Endothelial cell of umbilical vein (primary cell): ENCODE results near the gene ATAD5. TPM values are rescaled to one million over a fixed set of nuclear protein-coding genes. Genes with fewer than 3 reads are reported as not detected.

Experiments
- BruUV-seq: library from RNA; stranded (reverse); fragments of 400-500 nt; replicated peaks from 2 replicates; lab custom pipeline; 2021; lab: Mats Ljungman, UMichigan
- CTCF ChIA-PET: fragments of 300-600, 350-600 bp; sonication (Branson Sonifier 250); formaldehyde crosslinking; loops from one replicate; lab custom pipeline; 2021; ENCODE audit warnings: antibody characterized with exemption, inconsistent platforms; lab: Charles Lee
- POLR2A ChIA-PET: fragments of 300-600, 350-600 bp; sonication (Branson Sonifier 250); formaldehyde crosslinking; loops from one replicate; lab custom pipeline; 2021; ENCODE audit warnings: antibody characterized with exemption, inconsistent platforms; lab: Charles Lee
- DNase-seq: peaks from one replicate; pipeline ENCODE4 v3.0.0-alpha.2; 2011; ENCODE audit warnings: low read depth, low spot score
- FAIRE-seq: peaks from 2 replicates; lab custom pipeline; 2011; peaks lifted over from hg19 to GRCh38; lab: Jason Lieb, UNC
- H2AFZ ChIP-seq: 2 replicates; pipeline ENCODE4 v1.6.0; 2012; ENCODE audit warnings: low read depth, low read length, control low read depth, inconsistent platforms
- H3K27ac ChIP-seq: 2 replicates; pipeline ENCODE4 v1.5.1; 2011; ENCODE audit warnings: low read depth, mild to moderate bottlenecking, control low read depth, low read length, moderate library complexity; ENCODE audit not compliant: insufficient read depth
- H3K27me3 ChIP-seq, 2 experiments: 2 replicates each; pipeline versions ENCODE4 v1.6.0 to v1.6.1; 2011; ENCODE audit warnings: low read length in 2 of 2, mixed read lengths in 1 of 2; ENCODE audit not compliant: control insufficient read depth in 2 of 2, insufficient read depth in 2 of 2
- H3K36me3 ChIP-seq, 2 experiments: 2 replicates in 1 of 2; 3 replicates in 1 of 2; pipeline ENCODE4 v1.5.1; 2011; ENCODE audit warnings: low read length in 2 of 2, mild to moderate bottlenecking in 1 of 2, moderate library complexity in 1 of 2; ENCODE audit not compliant: control insufficient read depth in 2 of 2, insufficient read depth in 2 of 2; ENCODE audit errors: extremely low read depth in 1 of 2
- H3K4me1 ChIP-seq: 3 replicates; pipeline ENCODE4 v1.5.1; 2011; ENCODE audit warnings: mild to moderate bottlenecking, low read length; ENCODE audit not compliant: control insufficient read depth, insufficient read depth; ENCODE audit errors: extremely low read depth
- H3K4me2 ChIP-seq: 2 replicates; pipeline ENCODE4 v1.6.1; 2011; ENCODE audit warnings: low read length, control low read depth, mixed read lengths; ENCODE audit not compliant: insufficient read depth
- H3K4me3 ChIP-seq, 3 experiments: fragments of 200-600 bp in 1 of 3; sonication (generic), shearing (Covaris generic) in 1 of 3; replicated peaks in 1 of 3; 2 replicates each; pipeline ENCODE4 v1.5.1; 2011 to 2016; ENCODE audit warnings: control low read depth in 3 of 3, low read length in 3 of 3, mild to moderate bottlenecking in 2 of 3, inconsistent platforms in 1 of 3, low read depth in 1 of 3, moderate library complexity in 1 of 3; ENCODE audit not compliant: insufficient read depth in 1 of 3
- H3K79me2 ChIP-seq: 2 replicates; pipeline ENCODE4 v1.6.0; 2012; ENCODE audit warnings: low read length, inconsistent platforms; ENCODE audit not compliant: control insufficient read depth, insufficient read depth
- H3K9ac ChIP-seq: replicated peaks from 2 replicates; pipeline ENCODE3; 2011; ENCODE audit warnings: low read length, control low read depth; ENCODE audit not compliant: insufficient read depth; ENCODE audit errors: extremely low read depth
- H3K9me1 ChIP-seq: replicated peaks from 3 replicates; pipeline ENCODE4 v1.6.0; 2011; ENCODE audit warnings: mild to moderate bottlenecking, low read length; ENCODE audit not compliant: control insufficient read depth, insufficient read depth; ENCODE audit errors: extremely low read depth
- H3K9me3 ChIP-seq: replicated peaks from 2 replicates; pipeline ENCODE4 v1.5.1; 2012; ENCODE audit warnings: low read length, inconsistent platforms; ENCODE audit not compliant: control insufficient read depth, insufficient read depth
- H4K20me1 ChIP-seq: replicated peaks from 2 replicates; pipeline ENCODE3; 2011; ENCODE audit warnings: mild to moderate bottlenecking, low read length; ENCODE audit not compliant: control insufficient read depth, insufficient read depth; ENCODE audit errors: extremely low read depth
- EZH2 ChIP-seq: IDR thresholded peaks from 2 replicates; pipeline ENCODE4 v1.6.1; 2012; ENCODE audit warnings: borderline replicate concordance, low read depth, mild to moderate bottlenecking, moderate library complexity, low read length, inconsistent platforms; ENCODE audit not compliant: severe bottlenecking
- FOS ChIP-seq: IDR thresholded peaks from 2 replicates; pipeline ENCODE4 v1.6.1; 2011; ENCODE audit warnings: mild to moderate bottlenecking, low read length, moderate library complexity, borderline replicate concordance; ENCODE audit not compliant: insufficient read depth
- GATA2 ChIP-seq: IDR thresholded peaks from 2 replicates; pipeline ENCODE4 v1.7.0; 2011; ENCODE audit warnings: low read depth, mild to moderate bottlenecking, moderate library complexity, mixed read lengths, low read length; ENCODE audit not compliant: insufficient read length, insufficient read depth
- JUN ChIP-seq: IDR thresholded peaks from 2 replicates; pipeline ENCODE4 v1.6.1; 2011; ENCODE audit warnings: borderline replicate concordance, low read depth; ENCODE audit not compliant: insufficient read length, insufficient read depth
- MYC ChIP-seq: IDR thresholded peaks from one replicate; pipeline ENCODE4 v1.6.1; 2011; ENCODE audit warnings: mild to moderate bottlenecking, low read depth, low read length
- POLR2A ChIP-seq: IDR thresholded peaks from 2 replicates; pipeline ENCODE4 v1.6.1; 2012; ENCODE audit warnings: low read depth, mild to moderate bottlenecking, control low read depth, low read length
- POLR2AphosphoS5 ChIP-seq: IDR thresholded peaks from 2 replicates; pipeline ENCODE4 v1.6.1; 2012; ENCODE audit warnings: low read depth, mild to moderate bottlenecking, control low read depth, low read length, moderate library complexity; ENCODE audit not compliant: insufficient read depth
- dilution Hi-C: fragments of 300-500 bp; cut with MboI; formaldehyde crosslinking; loops from one replicate; pipeline ENCODE4 v1.15.0; 2019; ENCODE audit warnings: low sequenced_read_pairs; ENCODE audit not compliant: extremely low pct_ligation_motif_present
- intact Hi-C: fragments of 100-400 bp; cut with micrococcal nuclease; formaldehyde crosslinking; loops from one replicate; pipeline ENCODE4 v1.10.0; 2022
- polyA plus RNA-seq, 4 experiments: library from polyadenylated mRNA; depleted of rRNA in 3 of 4; stranded (reverse) in 3 of 4; unstranded in 1 of 4; fragments of >200 nt; gene quantifications; 2 replicates each; pipeline versions ENCODE4 v1.2.1 to v1.2.3, GENCODE V29; 2011 to 2012; ENCODE audit warnings: missing spikeins in 1 of 4
- total RNA-seq: library from RNA; stranded (reverse); gene quantifications from 2 replicates; pipeline ENCODE4 v1.2.3, GENCODE V29; 2021
- TF ChIP-seq, protein P1 (sequence below), 2 donors: IDR thresholded peaks; 1 replicate in 1 of 2; 2 replicates in 1 of 2; pipeline ENCODE4 v1.5.1; 2011; ENCODE audit warnings: low read length in 2 of 2, mild to moderate bottlenecking in 2 of 2, moderate library complexity in 2 of 2, control low read depth in 1 of 2, inconsistent platforms in 1 of 2, low read depth in 1 of 2; ENCODE audit not compliant: insufficient read depth in 1 of 2; ENCODE audit errors: extremely low read depth in 1 of 2
- TF ChIP-seq, protein P2 (sequence below): IDR thresholded peaks from 2 replicates; pipeline ENCODE4 v1.6.1; 2011; ENCODE audit not compliant: insufficient read depth, insufficient read length

Gene ATAD5
- total and polyA plus RNA-seq, 2 donors (not counting 3 experiments of a cell fraction or from before 2014, with no cell fraction given): 0.80 to 9.4 TPM

DNA sequence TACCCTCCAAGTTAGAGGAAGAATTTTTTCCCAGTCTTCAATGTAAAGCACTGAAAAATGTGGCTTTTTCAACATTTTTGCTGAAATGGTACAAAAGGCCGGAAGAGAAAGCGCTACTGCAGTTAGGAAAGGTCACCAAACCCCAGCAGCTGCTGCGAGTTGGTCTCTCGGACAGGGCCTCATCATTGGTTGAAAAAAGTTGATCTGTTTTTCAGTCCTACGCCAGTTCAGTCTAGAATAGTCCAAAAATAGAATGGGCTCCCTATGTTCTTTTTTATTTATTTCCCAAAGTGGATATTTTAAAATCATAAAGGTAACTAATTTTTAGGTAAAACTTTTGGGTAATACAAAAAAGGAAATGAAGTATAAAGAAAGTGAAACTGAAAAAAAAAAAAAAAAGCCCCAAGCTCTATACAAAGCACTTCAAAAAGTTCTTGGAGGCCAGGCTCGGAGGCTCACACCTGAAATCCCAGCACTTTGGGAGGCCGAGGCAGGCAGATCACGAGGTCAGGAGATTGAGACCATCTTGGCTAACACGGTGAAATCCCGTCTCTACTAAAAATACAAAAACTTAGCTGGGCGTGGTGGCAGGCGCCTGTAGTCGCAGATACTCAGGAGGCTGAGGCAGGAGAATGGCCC is 107.4 kb downstream of the ATAD5 start:
- Histone ChIP-seq H3K4me1 (no peaks in the 10 kb centered on the region), H3K9me1 (no peaks in the 10 kb centered on the region), H3K27me3 (peaks cover 0 to 10% of the 10 kb centered on the region in 2 experiments), H3K9ac (no peak overlapping the region), H3K4me3 (no peak overlapping the region), H4K20me1 (no peaks in the 10 kb centered on the region), H2AFZ (no peak overlapping the region), H3K36me3 (no peaks in the 10 kb centered on the region), H3K4me2 (no peak overlapping the region), H3K27ac (no peak overlapping the region), H3K9me3 (no peaks in the 10 kb centered on the region), H3K79me2 (no peaks in the 10 kb centered on the region)
- ChIA-PET POLR2A (interaction anchor here (0.7 kb wide), 1 partner anchor 17 kb away, joined by 3 read pairs; no protein-coding TSS in a partner anchor), CTCF (interaction anchor here (1.0 kb wide), 1 partner anchor 50 kb away, joined by 4 read pairs; no protein-coding TSS in a partner anchor)
- TF ChIP-seq EZH2: no peak
- no peak for TF ChIP-seq FOS
- TF ChIP-seq JUN: no peak
- no peak for TF ChIP-seq GATA2
- TF ChIP-seq POLR2A: no peak
- TF ChIP-seq, protein P1, sequence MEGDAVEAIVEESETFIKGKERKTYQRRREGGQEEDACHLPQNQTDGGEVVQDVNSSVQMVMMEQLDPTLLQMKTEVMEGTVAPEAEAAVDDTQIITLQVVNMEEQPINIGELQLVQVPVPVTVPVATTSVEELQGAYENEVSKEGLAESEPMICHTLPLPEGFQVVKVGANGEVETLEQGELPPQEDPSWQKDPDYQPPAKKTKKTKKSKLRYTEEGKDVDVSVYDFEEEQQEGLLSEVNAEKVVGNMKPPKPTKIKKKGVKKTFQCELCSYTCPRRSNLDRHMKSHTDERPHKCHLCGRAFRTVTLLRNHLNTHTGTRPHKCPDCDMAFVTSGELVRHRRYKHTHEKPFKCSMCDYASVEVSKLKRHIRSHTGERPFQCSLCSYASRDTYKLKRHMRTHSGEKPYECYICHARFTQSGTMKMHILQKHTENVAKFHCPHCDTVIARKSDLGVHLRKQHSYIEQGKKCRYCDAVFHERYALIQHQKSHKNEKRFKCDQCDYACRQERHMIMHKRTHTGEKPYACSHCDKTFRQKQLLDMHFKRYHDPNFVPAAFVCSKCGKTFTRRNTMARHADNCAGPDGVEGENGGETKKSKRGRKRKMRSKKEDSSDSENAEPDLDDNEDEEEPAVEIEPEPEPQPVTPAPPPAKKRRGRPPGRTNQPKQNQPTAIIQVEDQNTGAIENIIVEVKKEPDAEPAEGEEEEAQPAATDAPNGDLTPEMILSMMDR (IDR thresholded peaks at IDR 0.05; ENCODE audit: extremely low read depth in 1 of 2, insufficient read depth in 1 of 2, low read depth in 1 of 2, low read length in 2 of 2): no peak
- no peak for TF ChIP-seq MYC
- no peak for TF ChIP-seq POLR2AphosphoS5
- TF ChIP-seq, protein P2, sequence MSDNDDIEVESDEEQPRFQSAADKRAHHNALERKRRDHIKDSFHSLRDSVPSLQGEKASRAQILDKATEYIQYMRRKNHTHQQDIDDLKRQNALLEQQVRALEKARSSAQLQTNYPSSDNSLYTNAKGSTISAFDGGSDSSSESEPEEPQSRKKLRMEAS: no peak
- DNase-seq (no peak), FAIRE-seq (no peak)
- no TSS peak for BruUV-seq
- intact Hi-C loops (no loop called here), dilution Hi-C loops (no loop called here)
